Measurements from ENCODE around the gene AGAP1. TPM values are rescaled to one million over a fixed set of nuclear protein-coding genes. Genes with fewer than 3 reads are reported as not detected.

Gene AGAP1
- total RNA-seq, 1 donor from 2014 or later, result 21.1 TPM

- peaks cover 14% of the 10 kb centered on the region for H3K4me1 ChIP-seq
- intact Hi-C loops (cut with DNase I), result no loop called here
These were observed 182.1 kb downstream of the AGAP1 start for GRCh38 chr2:235675678-235676535.

GRCh38 chr2:235676536-235676799, 182.6 kb downstream of the AGAP1 start:
- Histone ChIP-seq H3K27ac (no peak overlapping the region), H3K4me3 (no peak overlapping the region), H3K27me3 (no peaks in the 10 kb centered on the region), H3K9me3 (no peaks in the 10 kb centered on the region), H3K4me1 (peaks cover 8% of the 10 kb centered on the region), H3K36me3 (no peaks in the 10 kb centered on the region)
- intact Hi-C loops (cut with DNase I), result no loop called here
- no peak for TF ChIP-seq POLR2A (IDR thresholded peaks at IDR 0.05)
- no peak for TF ChIP-seq POLR2AphosphoS5 (IDR thresholded peaks at IDR 0.05; ENCODE audit: insufficient read depth in 1 of 2, low read depth in 1 of 2)
- TF ChIP-seq, protein P1, sequence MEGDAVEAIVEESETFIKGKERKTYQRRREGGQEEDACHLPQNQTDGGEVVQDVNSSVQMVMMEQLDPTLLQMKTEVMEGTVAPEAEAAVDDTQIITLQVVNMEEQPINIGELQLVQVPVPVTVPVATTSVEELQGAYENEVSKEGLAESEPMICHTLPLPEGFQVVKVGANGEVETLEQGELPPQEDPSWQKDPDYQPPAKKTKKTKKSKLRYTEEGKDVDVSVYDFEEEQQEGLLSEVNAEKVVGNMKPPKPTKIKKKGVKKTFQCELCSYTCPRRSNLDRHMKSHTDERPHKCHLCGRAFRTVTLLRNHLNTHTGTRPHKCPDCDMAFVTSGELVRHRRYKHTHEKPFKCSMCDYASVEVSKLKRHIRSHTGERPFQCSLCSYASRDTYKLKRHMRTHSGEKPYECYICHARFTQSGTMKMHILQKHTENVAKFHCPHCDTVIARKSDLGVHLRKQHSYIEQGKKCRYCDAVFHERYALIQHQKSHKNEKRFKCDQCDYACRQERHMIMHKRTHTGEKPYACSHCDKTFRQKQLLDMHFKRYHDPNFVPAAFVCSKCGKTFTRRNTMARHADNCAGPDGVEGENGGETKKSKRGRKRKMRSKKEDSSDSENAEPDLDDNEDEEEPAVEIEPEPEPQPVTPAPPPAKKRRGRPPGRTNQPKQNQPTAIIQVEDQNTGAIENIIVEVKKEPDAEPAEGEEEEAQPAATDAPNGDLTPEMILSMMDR (IDR thresholded peaks at IDR 0.05), result no peak
- no peak for DNase-seq (ENCODE audit: extremely low spot score in 2 of 2)

More at GRCh38 chr2:235675678-235676535, 182.1 kb downstream of the AGAP1 start:
- H3K36me3 ChIP-seq, result no peaks in the 10 kb centered on the region
- H3K27me3 ChIP-seq, result no peaks in the 10 kb centered on the region
- TF ChIP-seq POLR2AphosphoS5 (IDR thresholded peaks at IDR 0.05; ENCODE audit: insufficient read depth in 1 of 2, low read depth in 1 of 2), result no peak
- TF ChIP-seq, protein P1 (IDR thresholded peaks at IDR 0.05), result no peak
- no peak for TF ChIP-seq POLR2A (IDR thresholded peaks at IDR 0.05)
- H3K4me3 ChIP-seq, result no peak overlapping the region
- H3K27ac ChIP-seq, result no peak overlapping the region
- H3K9me3 ChIP-seq, result no peaks in the 10 kb centered on the region
- no peak for DNase-seq (ENCODE audit: extremely low spot score in 2 of 2)

DNA sequence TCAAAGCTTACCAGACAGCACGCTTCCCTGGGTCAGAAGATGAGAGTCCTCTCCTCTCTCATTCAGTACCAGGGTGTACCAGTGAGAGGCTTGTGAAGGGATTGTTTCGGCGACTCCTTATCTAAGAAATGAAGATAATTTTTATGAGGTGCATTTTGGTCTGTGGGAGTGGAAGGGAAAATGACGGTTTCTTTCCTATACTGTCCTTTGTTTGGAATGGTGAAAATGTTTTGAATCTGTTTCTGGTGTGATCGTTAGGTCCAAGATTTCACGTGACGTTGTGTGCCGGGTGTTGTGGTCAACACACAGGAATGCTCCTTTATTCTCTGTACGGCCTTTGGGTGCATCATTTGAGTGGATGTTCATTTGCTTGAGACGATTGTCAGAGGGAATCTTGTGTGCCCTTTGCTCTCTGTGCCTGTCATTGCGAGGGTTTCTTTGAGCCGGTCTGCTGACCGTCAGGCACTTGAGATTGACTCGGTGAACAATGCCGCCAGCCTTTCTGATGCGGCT, 183.5 kb downstream of the AGAP1 start:
- no peaks in the 10 kb centered on the region for H3K9me3 ChIP-seq
- H3K27ac ChIP-seq, result no peak overlapping the region
- H3K4me1 ChIP-seq, result peaks cover 6% of the 10 kb centered on the region
- TF ChIP-seq, protein P1 (IDR thresholded peaks at IDR 0.05), result no peak
- no peak overlapping the region for H3K4me3 ChIP-seq
- no peak for DNase-seq (ENCODE audit: extremely low spot score in 2 of 2)
- no peaks in the 10 kb centered on the region for H3K27me3 ChIP-seq
- intact Hi-C loops (cut with DNase I), result no loop called here
- no peaks in the 10 kb centered on the region for H3K36me3 ChIP-seq

GRCh38 chr2:235677937-235678336, 184.1 kb downstream of the AGAP1 start:
- Histone ChIP-seq H3K4me3 (no peak overlapping the region), H3K9me3 (no peaks in the 10 kb centered on the region), H3K27ac (no peak overlapping the region), H3K36me3 (no peaks in the 10 kb centered on the region), H3K27me3 (no peaks in the 10 kb centered on the region), H3K4me1 (peaks cover 6% of the 10 kb centered on the region)
- intact Hi-C loops (cut with DNase I), result no loop called here
- TF ChIP-seq POLR2A (IDR thresholded peaks at IDR 0.05) (no peak), POLR2AphosphoS5 (IDR thresholded peaks at IDR 0.05; ENCODE audit: insufficient read depth in 1 of 2, low read depth in 1 of 2) (no peak)
- DNase-seq (ENCODE audit: extremely low spot score in 2 of 2), result no peak

DNA sequence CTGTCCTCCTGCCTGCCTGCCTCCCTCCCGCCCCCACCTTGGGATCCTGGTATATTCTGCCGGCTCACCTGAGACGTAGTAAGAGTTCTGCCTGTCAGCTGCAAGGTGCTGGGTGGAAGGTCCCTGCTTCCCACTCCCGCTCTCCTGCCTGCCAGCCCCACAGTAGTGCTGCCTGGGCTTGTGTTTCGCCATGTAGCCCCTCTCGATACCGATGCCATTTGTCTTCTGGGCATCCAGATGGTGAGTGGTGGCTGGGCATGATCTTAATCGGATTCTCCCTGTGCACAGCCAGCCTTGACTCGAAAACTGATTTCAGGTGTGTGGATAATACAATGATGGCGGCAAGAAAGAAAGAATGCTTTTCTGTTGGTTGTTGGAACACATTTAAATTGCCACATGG, 184.9 kb downstream of the AGAP1 start:
- peaks cover 6% of the 10 kb centered on the region for H3K4me1 ChIP-seq
- intact Hi-C loops (cut with DNase I), result no loop called here
- H3K27me3 ChIP-seq, result no peaks in the 10 kb centered on the region
- H3K36me3 ChIP-seq, result no peaks in the 10 kb centered on the region
- H3K4me3 ChIP-seq, result no peak overlapping the region
- DNase-seq (ENCODE audit: extremely low spot score in 2 of 2), result no peak
- H3K9me3 ChIP-seq, result no peaks in the 10 kb centered on the region
- TF ChIP-seq, protein P1 (IDR thresholded peaks at IDR 0.05), result no peak
- TF ChIP-seq POLR2AphosphoS5 (IDR thresholded peaks at IDR 0.05; ENCODE audit: insufficient read depth in 1 of 2, low read depth in 1 of 2), result no peak
- no peak for TF ChIP-seq POLR2A (IDR thresholded peaks at IDR 0.05)
- H3K27ac ChIP-seq, result no peak overlapping the region

All from vagina (tissue), 2 donors.